HG02840 (cell line): Measurements from ENCODE around the gene OR51V1.
"Not testable (repeated sequence)": the region's sequence is repeated elsewhere in the genome, so short reads cannot be mapped to it uniquely, and the experiment has no call there.

ENCODE experiments used
- ATAC-seq: cut with Tn5 transposase; IDR thresholded peaks from one replicate; pipeline ENCODE4 v1.9.1; 2021; ENCODE audit warnings: mild to moderate bottlenecking, moderate library complexity, moderate number of reproducible peaks; ENCODE audit not compliant: unreplicated experiment, low FRiP score

Gene OR51V1

GRCh38 chr11:5174934-5175333 is 25.5 kb downstream of the OR51V1 start:
- ATAC-seq: no peak

- ATAC-seq: no peak
These were observed 28.6 kb downstream of the OR51V1 start for GRCh38 chr11:5171856-5172255.

- not testable (repeated sequence) for ATAC-seq
These were observed 34.6 kb downstream of the OR51V1 start for GRCh38 chr11:5165898-5166297.

GRCh38 chr11:5164807-5165206 is 35.7 kb downstream of the OR51V1 start:
- not testable (repeated sequence) for ATAC-seq

- ATAC-seq: not testable (repeated sequence)
These were observed 39.4 kb downstream of the OR51V1 start for GRCh38 chr11:5161045-5161444.

- not testable (repeated sequence) for ATAC-seq
These were observed 40.3 kb downstream of the OR51V1 start for GRCh38 chr11:5160217-5160616.

- ATAC-seq: no peak
These were observed 40.7 kb downstream of the OR51V1 start for GRCh38 chr11:5159806-5160205.

GRCh38 chr11:5154657-5155056 is 45.8 kb downstream of the OR51V1 start, which contains the start of gene OR52A1:
Gene OR52A1 (minus strand): TSS chr11:5154757. CDS start chr11:5152369, 2,388 bp downstream.
- ATAC-seq: no peak

- ATAC-seq: no peak
These were observed 46.7 kb downstream of the OR51V1 start for GRCh38 chr11:5153574-5154431.

- no peak for ATAC-seq
These were observed 48.7 kb downstream of the OR51V1 start for GRCh38 chr11:5151713-5152153.
